IMR-90 (cell line): ENCODE results near the gene IQCK. TPM values are rescaled to one million over a fixed set of nuclear protein-coding genes. Genes with fewer than 3 reads are reported as not detected.

ENCODE experiments used
- ATAC-seq: fragments of 200-7000 bp; cut with Tn5 transposase; 2 replicates; pipeline ENCODE4 v1.9.1; 2020; ENCODE audit warnings: low read depth, mild to moderate bottlenecking, moderate library complexity
- BruUV-seq: library from RNA; stranded (reverse); fragments of 400-500 nt; replicated peaks from 2 replicates; lab custom pipeline; 2021; lab: Mats Ljungman, UMichigan
- CTCF ChIA-PET: fragments of 300-600 bp; formaldehyde crosslinking; extraction: SDS; loops from one replicate; lab custom pipeline; 2021; ENCODE audit warnings: antibody characterized with exemption; lab: Yijun Ruan, JAX
- POLR2A ChIA-PET: fragments of 300-600 bp; sonication (Branson Sonifier 250); formaldehyde crosslinking; loops from one replicate; lab custom pipeline; 2022; ENCODE audit warnings: antibody characterized with exemption; ENCODE audit not compliant: unreplicated experiment; lab: Charles Lee
- DNase-seq: peaks from one replicate; pipeline ENCODE4 v3.0.0; 2013
- H2AFZ ChIP-seq: replicated peaks from 2 replicates; pipeline ENCODE3; 2013; ENCODE audit warnings: low read length, mild to moderate bottlenecking; ENCODE audit not compliant: poor library complexity
- H2AK5ac ChIP-seq: 2 replicates; pipeline ENCODE4 v1.6.1; 2013; ENCODE audit warnings: low read depth, low read length, inconsistent platforms
- H2AK9ac ChIP-seq: replicated peaks from 2 replicates; pipeline ENCODE3; 2013; ENCODE audit warnings: mild to moderate bottlenecking, low read depth, low read length, moderate library complexity; ENCODE audit not compliant: poor library complexity
- H2BK120ac ChIP-seq: 2 replicates; pipeline ENCODE4 v1.6.1; 2013; ENCODE audit warnings: low read depth, low read length, inconsistent platforms
- H2BK15ac ChIP-seq: 3 replicates; pipeline ENCODE4 v1.6.1; 2013; ENCODE audit warnings: low read depth, low read length, inconsistent platforms
- H2BK20ac ChIP-seq: 2 replicates; pipeline ENCODE4 v1.6.1; 2013; ENCODE audit warnings: low read depth, mild to moderate bottlenecking, inconsistent platforms, low read length, moderate library complexity
- H2BK5ac ChIP-seq: 2 replicates; pipeline ENCODE4 v1.6.1; 2013; ENCODE audit warnings: mild to moderate bottlenecking, low read depth, low read length, inconsistent platforms; ENCODE audit not compliant: poor library complexity, severe bottlenecking
- H3K14ac ChIP-seq: replicated peaks from 2 replicates; pipeline ENCODE4 v1.6.1; 2013; ENCODE audit warnings: low read depth, low read length, inconsistent platforms
- H3K18ac ChIP-seq: 2 replicates; pipeline ENCODE4 v1.6.1; 2013; ENCODE audit warnings: low read depth, low read length, control low read depth
- H3K23ac ChIP-seq: 2 replicates; pipeline ENCODE4 v1.6.1; 2013; ENCODE audit warnings: low read depth, low read length, inconsistent platforms
- H3K27ac ChIP-seq: 2 replicates; pipeline ENCODE4 v1.5.1; 2013; ENCODE audit warnings: mild to moderate bottlenecking, control low read depth, low read length; ENCODE audit not compliant: insufficient read depth
- H3K27me3 ChIP-seq: 2 replicates; pipeline ENCODE4 v1.6.1; 2013; ENCODE audit warnings: low read length; ENCODE audit not compliant: control insufficient read depth, insufficient read depth
- H3K36me3 ChIP-seq: 2 replicates; pipeline ENCODE4 v1.6.1; 2013; ENCODE audit warnings: low read length, mixed read lengths; ENCODE audit not compliant: control insufficient read depth, insufficient read depth
- H3K4ac ChIP-seq: 2 replicates; pipeline ENCODE4 v1.6.1; 2013; ENCODE audit warnings: low read depth, low read length, inconsistent platforms
- H3K4me1 ChIP-seq: 2 replicates; pipeline ENCODE4 v1.6.1; 2013; ENCODE audit warnings: low read length, mixed read lengths; ENCODE audit not compliant: control insufficient read depth, insufficient read depth
- H3K4me2 ChIP-seq: 2 replicates; pipeline ENCODE4 v1.6.1; 2013; ENCODE audit warnings: low read depth, mild to moderate bottlenecking, control low read depth, low read length, moderate library complexity
- H3K4me3 ChIP-seq: 2 replicates; pipeline ENCODE4 v1.5.1; 2013; ENCODE audit warnings: low read depth, mild to moderate bottlenecking, control low read depth, low read length, moderate library complexity; ENCODE audit not compliant: insufficient read depth
- H3K56ac ChIP-seq: 2 replicates; pipeline ENCODE4 v1.6.1; 2013; ENCODE audit warnings: low read length, inconsistent platforms; ENCODE audit not compliant: insufficient read depth; ENCODE audit errors: extremely low read depth
- H3K79me1 ChIP-seq, 2 experiments: 2 replicates each; pipeline ENCODE4 v1.6.1; 2013; ENCODE audit warnings: low read length in 2 of 2, inconsistent platforms in 1 of 2, low read depth in 1 of 2
- H3K9ac ChIP-seq: 2 replicates; pipeline ENCODE4 v1.6.1; 2013; ENCODE audit warnings: low read depth, low read length, control low read depth
- H3K9me1 ChIP-seq: 2 replicates; pipeline ENCODE4 v1.6.1; 2013; ENCODE audit warnings: low read length, inconsistent platforms; ENCODE audit not compliant: insufficient read depth
- H3K9me3 ChIP-seq: 2 replicates; pipeline ENCODE4 v1.6.1; 2013; ENCODE audit warnings: low read length; ENCODE audit not compliant: control insufficient read depth, insufficient read depth
- H4K20me1 ChIP-seq: 2 replicates; pipeline ENCODE4 v1.6.1; 2013; ENCODE audit warnings: low read length, inconsistent platforms; ENCODE audit not compliant: insufficient read depth
- H4K5ac ChIP-seq: 2 replicates; pipeline ENCODE4 v1.6.1; 2013; ENCODE audit warnings: mild to moderate bottlenecking, low read depth, low read length, control low read depth
- H4K8ac ChIP-seq, 2 experiments: 2 replicates each; pipeline ENCODE4 v1.6.1; 2013; ENCODE audit warnings: low read depth in 2 of 2, low read length in 2 of 2, control low read depth in 1 of 2, inconsistent platforms in 1 of 2
- H4K91ac ChIP-seq: 2 replicates; pipeline ENCODE4 v1.6.1; 2013; ENCODE audit warnings: low read depth, low read length, inconsistent platforms; ENCODE audit not compliant: insufficient read depth
- ELK1 ChIP-seq: fragments of 150-350 bp; IDR thresholded peaks from 2 replicates; pipeline ENCODE4 v1.6.1; 2016; ENCODE audit warnings: low read depth, mild to moderate bottlenecking, low read length, moderate library complexity, borderline replicate concordance
- MAFK ChIP-seq: IDR thresholded peaks from 2 replicates; pipeline ENCODE4 v1.6.1; 2012; ENCODE audit warnings: low read depth, low read length, improper control_type of control experiment
- MXI1 ChIP-seq: IDR thresholded peaks from 2 replicates; pipeline ENCODE4 v1.6.1; 2012; ENCODE audit warnings: low read depth, mild to moderate bottlenecking, low read length, moderate library complexity, borderline replicate concordance
- NFE2L2 ChIP-seq: fragments of 150-350 bp; IDR thresholded peaks from 2 replicates; pipeline ENCODE4 v1.6.1; 2016; ENCODE audit warnings: low read depth, mild to moderate bottlenecking, low read length
- RFX5 ChIP-seq: IDR thresholded peaks from 2 replicates; pipeline ENCODE4 v1.8.0; 2012; ENCODE audit warnings: low read depth, mild to moderate bottlenecking, low read length, moderate library complexity
- WGBS, 2 experiments: methylation state at CpG; one replicate each; pipeline versions ENCODE4 v1.1.5 to v1.1.7; 2013; ENCODE audit warnings: missing lambda C conversion rate in 2 of 2; ENCODE audit not compliant: insufficient read length in 1 of 2; ENCODE audit errors: extremely low coverage in 2 of 2; 5-methylcytosine and 5-hydroxymethylcytosine counted together
- dilution Hi-C: fragments of 300-500 bp; cut with HindIII; formaldehyde crosslinking; loops from one replicate; pipeline ENCODE4 v1.14.3; 2018; ENCODE audit warnings: low sequenced_read_pairs; ENCODE audit not compliant: unreplicated experiment
- in situ Hi-C: fragments of 300-500 bp; cut with MboI; formaldehyde crosslinking; loops from 3 replicates; pipeline ENCODE4 v1.14.3; 2019; ENCODE audit warnings: low sequenced_read_pairs, inconsistent platforms, mixed read lengths
- intact Hi-C: fragments of 100-400 bp; cut with micrococcal nuclease; formaldehyde crosslinking; loops from 2 replicates; pipeline ENCODE4 v1.10.0; 2022
- polyA plus RNA-seq, 3 experiments: library from polyadenylated mRNA; depleted of rRNA; stranded (reverse); fragments of >200 nt; gene quantifications; 2 replicates each; pipeline ENCODE4 v1.2.3, GENCODE V29; 2012; ENCODE audit warnings: low replicate concordance in 1 of 3
- total RNA-seq: library from RNA; depleted of rRNA; stranded (reverse); fragments of >200 nt; gene quantifications from 2 replicates; pipeline ENCODE4 v1.2.3, GENCODE V29; 2012

IQCK gene
- total and polyA plus RNA-seq, 2 of the 4 experiments (the other 2 are of a cell fraction) = 4.1 to 5.4 TPM

DNA sequence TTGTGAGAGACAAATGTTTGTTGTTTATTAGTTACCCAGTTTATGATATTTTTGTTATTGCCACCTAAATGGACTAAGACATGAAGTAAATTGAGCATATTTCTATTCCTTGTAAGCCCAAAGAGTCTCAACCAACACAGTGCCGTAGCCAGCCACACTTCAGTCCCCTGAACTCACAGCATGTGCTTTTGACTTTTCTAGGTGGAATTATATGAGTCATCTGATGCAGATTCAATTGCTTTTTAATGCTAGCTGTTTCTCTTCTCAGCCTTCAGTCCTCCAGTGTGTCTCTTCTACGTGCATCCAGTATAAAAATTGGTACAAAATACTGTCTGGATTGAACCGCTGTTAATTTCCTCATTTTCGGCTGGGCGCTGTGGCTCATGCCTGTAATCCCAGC lies 39.0 kb downstream of the IQCK start:
- 100% methylated on average over 2 of the region's 5 CpGs; no CpG with 5 or more reads in 1 of the 2 experiments for WGBS, 2 experiments
- Histone ChIP-seq H2BK15ac (no peak overlapping the region), H3K27me3 (no peaks in the 10 kb centered on the region), H3K9me1 (peaks cover 6% of the 10 kb centered on the region; the same call in 1 of the 2 replicates), H2AK9ac (no peak overlapping the region), H2AK5ac (no peak overlapping the region), H4K91ac (no peak overlapping the region), H3K23ac (no peak overlapping the region), H3K79me1 (no peaks in the 10 kb centered on the region), H3K4me1 (peaks cover 7% of the 10 kb centered on the region), H3K18ac (no peak overlapping the region), H3K9me3 (no peaks in the 10 kb centered on the region), H3K14ac (no peak overlapping the region), H4K8ac (no peak overlapping the region), H4K20me1 (no peaks in the 10 kb centered on the region), H2AFZ (no peak overlapping the region), H3K36me3 (no peaks in the 10 kb centered on the region), H3K56ac (no peak overlapping the region), H2BK20ac (no peak overlapping the region), H4K5ac (no peak overlapping the region), H3K4me3 (no peak overlapping the region), H3K9ac (no peak overlapping the region), H3K4me2 (no peak overlapping the region), H2BK120ac (no peak overlapping the region), H3K4ac (no peak overlapping the region), H2BK5ac (no peak overlapping the region), H3K27ac (no peak overlapping the region)
- ATAC-seq = peak; percentile 44; the same call in 1 of the 2 replicates
- CTCF ChIA-PET = interaction anchor here (0.6 kb wide), 1 partner anchor 11 kb away, joined by 3 read pairs; no protein-coding TSS in a partner anchor
- dilution Hi-C loops (no loop called here), in situ Hi-C loops (no loop called here), intact Hi-C loops (loop anchor here (5.0 kb wide), 1 partner anchor 60 kb away; no protein-coding TSS in a partner anchor)
- POLR2A ChIA-PET = no interaction called here
- BruUV-seq = no TSS peak
- peak; percentile 58 for DNase-seq
- TF ChIP-seq RFX5 (no peak), NFE2L2 (no peak), MAFK (no peak), MXI1 (peak; percentile 48; the same call in 1 of the 2 replicates), ELK1 (no peak)
